Mucosa of stomach (tissue), 1 donor: ENCODE results near the gene DEPDC1B.
"Not testable (repeated sequence)": the region's sequence is repeated elsewhere in the genome, so short reads cannot be mapped to it uniquely, and the experiment has no call there.

Source experiments
- H3K27me3 ChIP-seq: one replicate; pipeline ENCODE4 v1.7.0; 2013; ENCODE audit warnings: mild to moderate bottlenecking, low read length; ENCODE audit not compliant: control insufficient read depth, insufficient read depth
- H3K36me3 ChIP-seq: one replicate; pipeline ENCODE4 v1.7.0; 2013; ENCODE audit warnings: low read length; ENCODE audit not compliant: control insufficient read depth, insufficient read depth
- H3K4me1 ChIP-seq: one replicate; pipeline ENCODE4 v1.7.0; 2013; ENCODE audit warnings: mild to moderate bottlenecking, low read length; ENCODE audit not compliant: control insufficient read depth, insufficient read depth
- H3K4me3 ChIP-seq: one replicate; pipeline ENCODE4 v1.7.0; 2013; ENCODE audit warnings: low read length
- H3K9ac ChIP-seq: one replicate; pipeline ENCODE4 v1.7.0; 2013; ENCODE audit warnings: mild to moderate bottlenecking, low read length, moderate library complexity
- H3K9me3 ChIP-seq: one replicate; pipeline ENCODE4 v1.7.0; 2013; ENCODE audit warnings: mild to moderate bottlenecking, low read length, moderate library complexity; ENCODE audit not compliant: control insufficient read depth
- donor health status: Pancreatic carcinoma.

Gene DEPDC1B

GRCh38 chr5:60688980-60689379 lies 11.0 kb downstream of the DEPDC1B start:
- no peaks in the 10 kb centered on the region for H3K36me3 ChIP-seq
- H3K4me3 ChIP-seq = no peak overlapping the region
- no peaks in the 10 kb centered on the region for H3K4me1 ChIP-seq
- no peak overlapping the region for H3K9ac ChIP-seq
- H3K27me3 ChIP-seq = no peaks in the 10 kb centered on the region
- H3K9me3 ChIP-seq = no peaks in the 10 kb centered on the region

- Histone ChIP-seq H3K9me3 (no peaks in the 10 kb centered on the region), H3K27me3 (no peaks in the 10 kb centered on the region), H3K9ac (no peak overlapping the region), H3K4me3 (no peak overlapping the region), H3K4me1 (no peaks in the 10 kb centered on the region), H3K36me3 (no peaks in the 10 kb centered on the region)
Measured at GRCh38 chr5:60687927-60688720, 11.8 kb downstream of the DEPDC1B start.

GRCh38 chr5:60686157-60686556 lies 13.8 kb downstream of the DEPDC1B start:
- Histone ChIP-seq H3K9me3 (no peaks in the 10 kb centered on the region), H3K9ac (no peak overlapping the region), H3K27me3 (no peaks in the 10 kb centered on the region), H3K4me1 (no peaks in the 10 kb centered on the region), H3K36me3 (no peaks in the 10 kb centered on the region), H3K4me3 (no peak overlapping the region)

DNA sequence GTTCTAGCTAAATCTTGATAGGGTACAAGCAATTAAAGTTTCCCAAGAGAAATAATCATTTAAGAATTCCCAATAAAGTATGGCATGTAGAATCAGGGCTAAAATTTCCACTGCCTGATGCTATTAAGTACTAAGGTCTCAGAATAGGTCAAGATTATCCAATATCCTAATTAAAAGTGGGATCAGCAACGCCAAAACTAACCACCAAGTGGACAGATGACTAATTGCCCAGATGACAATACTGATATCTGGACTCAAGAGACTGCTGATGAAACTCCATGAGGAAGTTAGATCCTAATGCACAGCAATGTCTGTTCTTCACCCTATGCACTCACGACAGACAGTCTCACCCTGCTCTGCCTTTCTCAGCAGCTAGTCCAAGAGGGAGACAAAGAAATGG lies 14.3 kb downstream of the DEPDC1B start:
- H3K4me1 ChIP-seq = no peaks in the 10 kb centered on the region
- H3K4me3 ChIP-seq = no peak overlapping the region
- no peak overlapping the region for H3K9ac ChIP-seq
- no peaks in the 10 kb centered on the region for H3K36me3 ChIP-seq
- H3K27me3 ChIP-seq = no peaks in the 10 kb centered on the region
- H3K9me3 ChIP-seq = no peaks in the 10 kb centered on the region

GRCh38 chr5:60685028-60685427 lies 14.9 kb downstream of the DEPDC1B start:
- Histone ChIP-seq H3K4me3 (no peak overlapping the region), H3K36me3 (no peaks in the 10 kb centered on the region), H3K9ac (no peak overlapping the region), H3K4me1 (no peaks in the 10 kb centered on the region), H3K27me3 (no peaks in the 10 kb centered on the region), H3K9me3 (no peaks in the 10 kb centered on the region)

- H3K4me1 ChIP-seq, H3K9ac ChIP-seq, H3K4me3 ChIP-seq, H3K9me3 ChIP-seq, H3K36me3 ChIP-seq, H3K27me3 ChIP-seq: not testable (repeated sequence)
Measured at GRCh38 chr5:60682007-60682406, 18.0 kb downstream of the DEPDC1B start.

DNA sequence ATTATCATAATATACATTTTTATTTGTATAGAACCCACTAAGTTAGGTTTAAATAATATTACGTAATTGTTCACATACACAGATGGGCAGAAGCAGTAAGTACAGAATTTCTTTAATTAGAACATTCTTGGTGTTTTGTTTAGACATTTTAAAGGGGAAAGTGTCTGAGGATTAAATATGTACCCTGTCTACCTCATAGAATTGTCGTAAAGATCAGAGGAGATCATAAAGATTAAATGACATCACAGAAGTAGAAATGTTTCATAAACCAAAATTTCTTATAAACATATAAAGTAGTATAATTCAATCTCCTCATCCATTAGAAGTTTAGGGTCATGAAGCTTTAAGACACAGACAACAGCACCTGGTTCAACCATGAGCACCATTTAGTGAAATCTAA lies 20.1 kb downstream of the DEPDC1B start:
- Histone ChIP-seq H3K9ac (no peak overlapping the region), H3K9me3 (no peaks in the 10 kb centered on the region), H3K4me1 (no peaks in the 10 kb centered on the region), H3K4me3 (no peak overlapping the region), H3K27me3 (no peaks in the 10 kb centered on the region), H3K36me3 (no peaks in the 10 kb centered on the region)

DNA sequence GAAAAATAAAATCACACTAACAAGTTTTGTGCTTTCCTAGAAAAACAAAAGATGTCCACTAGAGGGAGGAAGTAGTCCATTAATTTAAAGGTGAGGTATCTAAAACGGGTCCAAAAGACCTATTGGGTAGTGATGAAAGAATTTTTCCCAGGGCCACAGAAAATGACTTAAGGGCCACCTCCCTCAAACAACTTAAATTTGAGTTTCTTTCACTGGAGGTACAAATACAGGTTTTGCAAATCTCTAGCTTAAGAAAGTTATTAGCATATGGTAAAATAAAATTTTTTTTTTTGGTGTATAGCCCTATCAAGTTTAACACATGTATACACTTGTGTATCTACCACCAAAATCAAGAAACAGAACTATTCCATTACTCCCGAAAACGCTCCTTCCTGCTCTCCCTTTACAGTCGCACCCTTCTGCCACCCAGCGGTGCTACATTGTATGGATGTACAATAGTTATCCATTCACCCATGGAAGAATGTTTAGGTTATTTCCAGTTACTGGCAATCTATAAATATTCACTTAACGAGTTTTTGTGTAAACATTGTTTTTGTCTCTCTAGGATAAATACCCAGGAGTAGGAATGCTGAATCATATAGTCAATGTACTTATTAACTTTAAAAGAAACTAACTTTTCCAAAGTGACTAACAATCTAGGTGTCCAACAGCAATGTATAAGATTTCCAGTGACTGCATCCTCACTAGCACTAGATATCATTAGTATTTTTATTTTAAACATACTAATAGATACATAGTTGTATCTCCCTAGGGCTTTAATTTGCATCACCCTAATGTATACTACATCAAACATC lies 21.9 kb downstream of the DEPDC1B start:
- H3K9me3 ChIP-seq = no peaks in the 10 kb centered on the region

GRCh38 chr5:60675286-60675685 lies 24.7 kb downstream of the DEPDC1B start:
- H3K4me1 ChIP-seq = peaks cover 19% of the 10 kb centered on the region
- H3K9me3 ChIP-seq = no peaks in the 10 kb centered on the region
- H3K4me3 ChIP-seq = no peak overlapping the region
- no peak overlapping the region for H3K9ac ChIP-seq
- H3K27me3 ChIP-seq = no peaks in the 10 kb centered on the region
- no peaks in the 10 kb centered on the region for H3K36me3 ChIP-seq

More for the DNA sequence above, 21.9 kb downstream of the DEPDC1B start:
- H3K4me3 ChIP-seq = no peak overlapping the region
- peaks cover 11% of the 10 kb centered on the region for H3K4me1 ChIP-seq
- H3K27me3 ChIP-seq = no peaks in the 10 kb centered on the region
- no peaks in the 10 kb centered on the region for H3K36me3 ChIP-seq
- no peak overlapping the region for H3K9ac ChIP-seq

DNA sequence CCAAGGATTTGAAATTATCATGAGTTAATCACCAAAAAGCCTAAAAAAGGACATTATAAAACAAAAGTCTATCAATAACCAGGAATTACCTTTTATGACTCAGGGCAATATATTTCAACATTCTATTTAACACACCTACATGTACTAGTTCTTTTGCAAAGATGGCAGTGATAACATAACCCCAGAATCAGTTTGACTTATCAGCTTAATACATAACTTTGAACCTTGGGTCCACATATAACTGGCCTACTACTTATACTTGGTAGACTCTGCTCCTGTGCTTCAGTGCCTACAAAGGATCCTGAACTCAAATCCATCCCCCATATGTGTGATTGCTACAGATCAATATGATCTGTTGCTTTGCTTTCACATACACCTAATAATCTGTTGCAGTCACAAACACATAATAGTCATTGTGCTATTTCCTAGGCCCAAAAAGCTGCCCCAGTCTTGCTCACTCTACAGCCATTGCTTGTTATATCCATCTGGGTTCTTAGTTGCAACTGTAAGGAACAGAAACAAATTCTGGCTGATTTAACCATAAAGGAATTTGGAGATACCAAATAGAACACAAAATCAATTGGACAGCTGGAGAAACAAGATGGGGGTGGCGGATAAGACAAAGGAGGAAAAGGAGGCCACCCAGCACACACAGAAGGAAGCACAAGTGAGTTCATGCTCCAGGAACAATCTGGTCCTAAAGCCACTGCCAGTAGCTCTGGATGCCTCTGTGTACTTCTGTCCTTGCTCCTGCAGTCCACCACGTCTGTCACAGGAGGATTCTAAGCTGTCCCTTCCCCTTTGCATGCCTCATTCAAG lies 25.5 kb downstream of the DEPDC1B start:
- Histone ChIP-seq H3K9me3 (no peaks in the 10 kb centered on the region), H3K9ac (no peak overlapping the region), H3K4me1 (peaks cover 21% of the 10 kb centered on the region), H3K27me3 (no peaks in the 10 kb centered on the region), H3K36me3 (no peaks in the 10 kb centered on the region), H3K4me3 (no peak overlapping the region)

GRCh38 chr5:60673334-60673733 lies 26.6 kb downstream of the DEPDC1B start:
- Histone ChIP-seq H3K27me3 (no peaks in the 10 kb centered on the region), H3K4me1 (peaks cover 25% of the 10 kb centered on the region), H3K36me3 (no peaks in the 10 kb centered on the region), H3K4me3 (no peak overlapping the region), H3K9ac (no peak overlapping the region), H3K9me3 (no peaks in the 10 kb centered on the region)
